NT2/D1 (cell line): Measurements from ENCODE around the gene PEX26.

Experiments
- DNase-seq: peaks from one replicate; pipeline ENCODE4 v3.0.0-alpha.2; 2011; ENCODE audit warnings: low read depth, low spot score
- H3K27me3 ChIP-seq: 2 replicates; pipeline ENCODE4 v1.6.0; 2011; ENCODE audit warnings: mild to moderate bottlenecking; ENCODE audit not compliant: insufficient read length, insufficient read depth
- H3K36me3 ChIP-seq: 2 replicates; pipeline ENCODE4 v1.6.1; 2011; ENCODE audit warnings: mild to moderate bottlenecking, low read length, mixed read lengths; ENCODE audit not compliant: insufficient read depth, insufficient read length
- H3K4me1 ChIP-seq: 2 replicates; pipeline ENCODE4 v1.5.1; 2011; ENCODE audit not compliant: insufficient read depth, insufficient read length
- H3K4me3 ChIP-seq: 2 replicates; pipeline ENCODE4 v1.5.1; 2011; ENCODE audit warnings: low read depth; ENCODE audit not compliant: insufficient read length
- H3K9ac ChIP-seq: 2 replicates; pipeline ENCODE4 v1.6.0; 2011; ENCODE audit warnings: low read depth; ENCODE audit not compliant: insufficient read length
- H3K9me3 ChIP-seq: 2 replicates; pipeline ENCODE4 v1.5.1; 2011; ENCODE audit warnings: mild to moderate bottlenecking, low read length; ENCODE audit not compliant: insufficient read depth
- SUZ12 ChIP-seq: IDR thresholded peaks from 2 replicates; pipeline ENCODE4 v1.6.1; 2011; ENCODE audit not compliant: insufficient read length, insufficient read depth; ENCODE audit errors: extremely low read depth
- YY1 ChIP-seq: IDR thresholded peaks from 2 replicates; pipeline ENCODE4 v1.6.1; 2011; ENCODE audit not compliant: insufficient read length, insufficient read depth
- ZNF274 ChIP-seq: IDR thresholded peaks from 2 replicates; pipeline ENCODE4 v1.6.1; 2011; ENCODE audit warnings: mild to moderate bottlenecking, low read depth, low read length

The PEX26 gene

GRCh38 chr22:18091916-18092526 lies 14.2 kb downstream of the PEX26 start:
- no peak for DNase-seq
- TF ChIP-seq SUZ12 (no peak), ZNF274 (no peak), YY1 (no peak)
- Histone ChIP-seq H3K36me3 (peaks cover 46% of the 10 kb centered on the region), H3K27me3 (no peaks in the 10 kb centered on the region), H3K9ac (no peak overlapping the region), H3K9me3 (no peaks in the 10 kb centered on the region), H3K4me1 (peaks cover 2% of the 10 kb centered on the region), H3K4me3 (no peak overlapping the region)

GRCh38 chr22:18093661-18094060 lies 15.9 kb downstream of the PEX26 start:
- no peak for DNase-seq
- Histone ChIP-seq H3K4me1 (no peaks in the 10 kb centered on the region), H3K9ac (no peak overlapping the region), H3K27me3 (no peaks in the 10 kb centered on the region), H3K9me3 (no peaks in the 10 kb centered on the region), H3K36me3 (peaks cover 30% of the 10 kb centered on the region), H3K4me3 (no peak overlapping the region)
- TF ChIP-seq SUZ12, result no peak
- TF ChIP-seq ZNF274, result no peak
- no peak for TF ChIP-seq YY1

- Histone ChIP-seq H3K4me3 (no peak overlapping the region), H3K9ac (no peak overlapping the region), H3K9me3 (no peaks in the 10 kb centered on the region), H3K4me1 (no peaks in the 10 kb centered on the region), H3K27me3 (no peaks in the 10 kb centered on the region), H3K36me3 (peaks cover 24% of the 10 kb centered on the region)
- no peak for DNase-seq
- TF ChIP-seq ZNF274 (no peak), YY1 (no peak), SUZ12 (no peak)
These were observed 17.5 kb downstream of the PEX26 start for GRCh38 chr22:18095101-18095805.

- peaks cover 12% of the 10 kb centered on the region for H3K36me3 ChIP-seq
- no peak overlapping the region for H3K4me3 ChIP-seq
These were observed 19.0 kb downstream of the PEX26 start for GRCh38 chr22:18096823-18097222.

GRCh38 chr22:18100781-18101180 lies 23.0 kb downstream of the PEX26 start:
- H3K9me3 ChIP-seq, result peaks cover 2% of the 10 kb centered on the region
- peaks cover 9% of the 10 kb centered on the region for H3K36me3 ChIP-seq
- no peak overlapping the region for H3K4me3 ChIP-seq
- H3K4me1 ChIP-seq, result no peaks in the 10 kb centered on the region
- no peak overlapping the region for H3K9ac ChIP-seq
- no peak for DNase-seq
- H3K27me3 ChIP-seq, result no peaks in the 10 kb centered on the region
- TF ChIP-seq YY1 (no peak), SUZ12 (no peak), ZNF274 (no peak)

More at GRCh38 chr22:18096823-18097222, 19.0 kb downstream of the PEX26 start:
- no peak overlapping the region for H3K9ac ChIP-seq
- H3K9me3 ChIP-seq, result no peaks in the 10 kb centered on the region
- no peaks in the 10 kb centered on the region for H3K4me1 ChIP-seq
- TF ChIP-seq ZNF274, result no peak
- no peak for TF ChIP-seq SUZ12
- no peak for TF ChIP-seq YY1
- no peaks in the 10 kb centered on the region for H3K27me3 ChIP-seq
- no peak for DNase-seq

- Histone ChIP-seq H3K27me3 (no peaks in the 10 kb centered on the region), H3K4me1 (no peaks in the 10 kb centered on the region), H3K9ac (no peak overlapping the region), H3K9me3 (peaks cover 5% of the 10 kb centered on the region), H3K36me3 (peaks cover 12% of the 10 kb centered on the region), H3K4me3 (no peak overlapping the region)
- TF ChIP-seq SUZ12, result no peak
- no peak for TF ChIP-seq ZNF274
- no peak for TF ChIP-seq YY1
- no peak for DNase-seq
These were observed 23.7 kb downstream of the PEX26 start for GRCh38 chr22:18101536-18101935.

- Histone ChIP-seq H3K27me3 (no peaks in the 10 kb centered on the region), H3K9me3 (peaks cover 5% of the 10 kb centered on the region), H3K36me3 (peaks cover 12% of the 10 kb centered on the region), H3K4me1 (no peaks in the 10 kb centered on the region), H3K9ac (no peak overlapping the region), H3K4me3 (no peak overlapping the region)
- TF ChIP-seq SUZ12, result no peak
- TF ChIP-seq YY1, result no peak
- TF ChIP-seq ZNF274, result no peak
- DNase-seq, result no peak
These were observed 25.9 kb downstream of the PEX26 start for GRCh38 chr22:18103527-18104269.
